HG02763 (cell line): Measurements from ENCODE around the gene LHX4.

Experiments used
- ATAC-seq: cut with Tn5 transposase; IDR thresholded peaks from one replicate; pipeline ENCODE4 v1.9.1; 2021; ENCODE audit warnings: mild to moderate bottlenecking, moderate library complexity; ENCODE audit not compliant: unreplicated experiment

The LHX4 gene

DNA sequence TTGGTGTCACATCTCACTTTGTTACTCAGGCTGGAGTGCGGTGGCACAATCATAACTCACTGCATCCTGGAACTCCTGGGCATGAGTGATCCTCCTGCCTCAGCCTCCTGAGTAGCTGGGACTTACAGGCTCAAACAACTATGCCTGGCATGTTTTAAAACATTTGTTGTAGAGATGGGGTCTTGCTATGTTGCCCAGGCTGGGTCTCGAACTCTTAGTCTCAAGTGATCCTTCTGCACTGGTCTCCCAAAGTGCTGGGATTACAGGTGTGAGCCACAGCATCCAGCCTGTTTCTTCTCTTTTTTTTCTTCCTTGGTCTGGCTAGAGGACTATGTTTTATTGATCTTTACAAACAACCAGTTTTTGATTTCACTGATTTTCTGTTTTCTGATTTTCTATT is 64.6 kb downstream of the LHX4 start:
- ATAC-seq: no peak

DNA sequence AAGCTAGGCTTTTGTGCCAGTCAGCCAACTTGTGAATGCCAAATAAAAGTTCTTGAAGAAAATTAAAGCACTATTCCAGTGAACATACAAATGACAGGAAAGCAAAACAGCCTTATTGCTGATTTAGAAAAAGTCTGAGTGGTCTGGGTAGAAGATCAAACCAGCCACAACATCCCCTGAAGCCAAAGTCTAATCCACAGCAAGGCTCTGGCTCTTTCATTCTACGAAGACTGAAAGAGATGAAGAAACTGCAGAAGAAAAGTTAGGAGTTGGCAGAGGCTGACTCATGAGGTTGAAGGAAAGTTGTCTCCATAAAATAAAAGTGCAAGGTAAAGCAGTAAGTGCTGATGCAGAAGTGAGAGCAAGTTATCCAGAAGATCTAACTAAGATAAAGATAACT is 65.9 kb downstream of the LHX4 start:
- no peak for ATAC-seq

DNA sequence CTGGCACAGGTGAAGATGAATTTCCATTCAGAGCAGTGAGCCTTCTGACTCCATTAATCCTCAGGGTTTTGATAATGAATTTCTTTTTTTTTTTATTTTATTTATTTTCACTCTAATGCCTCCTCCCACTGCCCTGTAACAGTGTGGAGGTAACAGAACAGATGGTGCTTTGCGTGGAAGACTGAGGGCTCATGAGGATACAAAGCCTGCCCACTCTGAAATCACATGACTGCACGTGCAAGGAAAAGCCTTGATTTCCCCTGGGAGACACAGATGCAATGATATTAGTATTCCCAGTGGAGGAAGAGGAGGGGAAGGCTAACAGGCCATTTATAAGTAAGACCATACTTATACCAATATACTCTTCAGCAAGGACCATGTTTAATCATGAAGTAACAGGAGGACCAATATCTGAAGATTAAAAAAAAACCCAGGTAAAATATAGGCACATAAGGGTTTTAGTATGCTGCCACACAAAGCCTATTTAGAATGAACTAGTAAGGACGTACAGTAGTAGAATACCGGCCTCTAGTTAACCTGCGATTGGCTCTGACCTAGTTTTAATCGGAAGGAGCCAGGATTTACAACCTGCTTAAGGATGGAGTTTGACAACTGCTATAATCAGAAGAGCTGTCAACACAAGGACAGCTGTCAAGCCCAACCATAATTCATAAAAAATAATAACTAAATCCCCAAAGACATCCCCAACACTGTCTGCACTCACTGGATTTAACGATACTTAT is 69.6 kb downstream of the LHX4 start:
- ATAC-seq: no peak

DNA sequence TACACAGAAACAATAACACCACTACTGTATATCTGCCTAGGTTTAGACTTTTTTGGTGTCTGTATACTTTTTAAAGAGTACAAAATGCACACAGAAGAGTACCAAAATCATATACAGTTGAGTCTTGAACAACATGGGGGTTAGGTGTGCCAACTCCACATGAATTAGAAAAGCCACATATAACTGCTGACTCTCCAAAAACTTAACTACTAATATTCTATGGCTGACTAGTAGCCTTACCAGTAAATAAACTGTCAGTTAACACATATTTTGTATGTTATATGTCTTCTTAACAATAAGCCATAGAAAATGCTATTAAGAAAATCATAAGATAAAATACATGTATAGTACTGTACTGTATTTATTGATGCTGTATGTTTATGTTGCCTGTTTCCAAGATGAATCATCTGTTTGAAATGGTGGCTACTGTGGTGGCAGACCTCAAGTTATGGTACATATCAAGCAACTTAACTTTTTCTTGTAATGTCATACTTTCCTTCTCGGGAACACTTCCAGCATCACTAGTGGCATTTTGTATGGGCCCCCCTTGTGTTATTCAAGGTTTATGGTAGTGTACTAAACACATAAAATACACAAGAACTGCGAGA is 71.2 kb downstream of the LHX4 start:
- no peak for ATAC-seq

DNA sequence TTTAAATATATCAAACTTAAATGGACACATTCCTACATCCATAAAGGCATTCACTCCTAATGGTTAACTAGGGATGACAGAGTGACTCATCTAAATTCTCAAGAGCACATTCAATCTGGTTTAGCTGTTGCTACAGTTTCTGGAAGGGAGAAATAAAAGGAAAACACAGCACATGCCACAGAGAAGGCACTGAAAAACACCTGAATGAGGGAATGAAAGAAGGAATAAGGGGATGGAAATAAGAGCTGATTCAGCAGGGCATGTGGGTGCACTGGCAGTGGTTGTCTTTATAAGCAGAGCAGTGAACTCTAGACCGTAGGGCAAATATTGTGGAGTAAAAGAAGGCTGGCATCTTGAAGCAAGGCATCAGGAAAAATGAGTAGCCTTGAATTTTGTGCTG is 79.3 kb downstream of the LHX4 start:
- no peak for ATAC-seq

DNA sequence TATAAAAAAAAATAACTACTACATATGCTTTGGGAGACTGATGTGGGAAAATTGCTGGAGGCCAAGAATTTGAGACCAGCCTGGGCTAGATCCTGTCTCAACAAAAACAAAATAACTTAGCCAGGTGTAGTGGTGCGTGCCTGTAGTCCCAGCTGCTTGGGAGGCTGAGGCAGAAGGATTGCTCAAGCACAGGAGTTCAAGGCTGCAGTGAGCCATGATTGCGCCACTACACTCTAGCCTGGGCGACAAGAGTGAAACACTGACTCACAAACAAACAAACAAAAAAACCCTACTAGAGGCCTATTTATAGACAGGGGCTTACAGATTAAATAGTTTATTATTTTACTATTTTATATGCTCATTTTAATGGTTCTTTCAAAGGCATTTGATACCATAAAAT is 80.0 kb downstream of the LHX4 start:
- no peak for ATAC-seq

DNA sequence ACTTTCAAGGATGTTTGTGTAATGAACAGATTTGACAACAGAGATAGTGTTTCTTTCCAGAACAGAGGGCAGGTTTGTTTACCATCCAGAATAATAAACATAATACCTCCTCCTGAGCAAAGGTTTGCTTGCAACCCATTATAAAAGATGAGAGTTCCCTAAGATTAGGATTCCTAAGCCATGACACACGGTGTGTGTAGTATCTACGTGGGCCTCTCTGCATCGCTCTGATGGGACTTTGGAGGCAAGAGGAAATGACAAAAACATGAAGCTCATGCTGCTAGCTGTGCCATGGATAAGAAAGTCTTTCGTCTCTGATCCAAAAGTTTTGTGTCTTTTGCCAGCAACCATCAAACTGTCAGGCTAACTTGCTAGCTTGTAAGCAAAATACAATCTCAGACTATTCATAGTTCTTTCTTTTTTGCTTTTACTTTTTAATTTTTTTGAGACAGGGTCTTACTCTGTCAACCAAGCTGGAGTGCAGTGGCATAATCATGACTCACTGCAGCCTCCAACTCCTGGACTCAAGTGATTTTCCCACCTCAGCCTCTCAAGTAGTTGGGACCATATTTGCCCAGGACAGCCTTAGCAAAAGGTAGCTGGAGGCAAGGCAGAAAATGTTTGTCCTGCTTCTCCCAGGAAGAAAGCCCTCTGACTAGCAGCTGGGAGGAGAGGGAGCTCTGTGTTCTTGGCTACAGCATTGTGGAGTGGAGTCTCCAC is 81.1 kb downstream of the LHX4 start:
- no peak for ATAC-seq

DNA sequence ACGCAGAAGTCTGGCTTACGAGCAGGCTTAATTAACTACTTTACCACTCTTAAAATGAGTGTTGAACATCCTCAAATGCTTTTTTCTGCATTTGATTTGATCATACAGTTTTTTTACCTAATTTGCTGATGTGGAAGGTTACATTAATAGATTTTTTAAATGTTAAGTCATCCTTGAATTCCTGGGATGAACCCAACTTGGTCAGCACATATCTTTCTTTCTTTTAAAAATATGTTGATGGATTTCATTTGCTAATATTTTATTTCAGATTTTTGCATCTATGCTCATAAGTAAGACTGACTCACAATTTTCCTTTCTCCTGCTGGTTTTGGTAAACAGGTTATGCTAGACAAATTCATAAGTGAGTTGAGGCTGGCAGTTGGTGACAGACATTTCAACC is 82.9 kb downstream of the LHX4 start:
- ATAC-seq: no peak

DNA sequence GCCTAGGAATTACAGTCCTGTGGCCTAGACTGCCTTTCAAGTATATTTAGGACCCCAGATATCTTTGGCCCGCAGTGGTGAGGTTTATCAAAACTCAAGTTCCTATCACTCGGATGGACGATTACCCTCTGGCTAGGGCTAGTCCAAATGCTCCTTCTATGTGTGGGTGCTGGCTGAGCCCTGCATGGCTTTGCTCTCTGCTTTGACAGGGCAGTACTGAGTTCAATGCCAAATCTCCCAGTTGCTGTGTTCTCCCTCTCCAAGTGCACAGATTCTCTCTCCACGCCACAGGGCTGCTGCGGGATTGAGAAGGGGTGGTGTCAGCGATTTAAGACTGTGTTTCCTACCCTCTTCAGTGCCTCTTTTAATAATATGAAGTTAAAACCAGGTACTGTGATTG is 97.0 kb downstream of the LHX4 start:
- ATAC-seq: no peak
